ENCODE measurements around the gene RAVER2.

GRCh38 chr1:64848803-64849202 lies 103.9 kb downstream of the RAVER2 start:
- TF ChIP-seq CTCF (IDR thresholded peaks at IDR 0.05), result no peak
- TF ChIP-seq POLR2AphosphoS5 (IDR thresholded peaks at IDR 0.05), result no peak
- TF ChIP-seq POLR2A (IDR thresholded peaks at IDR 0.05), result no peak
